ENCODE data around the gene SDS.

DNA sequence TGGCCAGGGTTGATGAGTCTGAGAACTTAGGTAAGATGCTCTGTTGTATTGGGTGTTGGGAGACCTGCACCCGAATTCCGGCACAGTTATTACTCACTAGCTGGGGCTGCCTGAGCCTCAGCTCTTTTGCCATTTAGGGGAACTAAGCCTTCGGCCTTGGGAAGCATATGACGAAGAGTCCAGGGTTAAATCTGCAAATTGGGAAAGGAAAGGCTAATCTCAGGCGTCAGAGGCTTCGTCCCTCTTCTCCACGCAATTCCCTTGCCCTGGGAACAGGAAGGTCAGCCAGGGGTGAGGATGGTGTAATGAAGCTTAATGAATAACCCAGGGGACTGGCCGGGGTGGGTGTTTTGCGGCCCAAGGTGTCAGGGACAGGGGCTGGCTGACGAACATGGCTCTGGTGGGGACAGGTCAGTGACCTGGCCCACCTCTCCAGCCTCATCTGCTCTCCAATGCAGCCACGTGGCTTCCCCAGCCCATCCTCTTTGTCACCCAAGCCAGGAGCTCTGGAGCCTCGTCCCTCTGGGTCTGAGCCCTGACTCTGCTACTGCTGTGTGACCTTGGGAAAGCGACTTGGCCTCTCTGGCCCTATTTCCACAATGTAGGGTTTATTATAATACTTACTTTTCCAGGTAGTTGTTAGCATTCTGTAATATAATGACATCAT lies 14.7 kb upstream of the SDS start:
- TF ChIP-seq, protein P1, sequence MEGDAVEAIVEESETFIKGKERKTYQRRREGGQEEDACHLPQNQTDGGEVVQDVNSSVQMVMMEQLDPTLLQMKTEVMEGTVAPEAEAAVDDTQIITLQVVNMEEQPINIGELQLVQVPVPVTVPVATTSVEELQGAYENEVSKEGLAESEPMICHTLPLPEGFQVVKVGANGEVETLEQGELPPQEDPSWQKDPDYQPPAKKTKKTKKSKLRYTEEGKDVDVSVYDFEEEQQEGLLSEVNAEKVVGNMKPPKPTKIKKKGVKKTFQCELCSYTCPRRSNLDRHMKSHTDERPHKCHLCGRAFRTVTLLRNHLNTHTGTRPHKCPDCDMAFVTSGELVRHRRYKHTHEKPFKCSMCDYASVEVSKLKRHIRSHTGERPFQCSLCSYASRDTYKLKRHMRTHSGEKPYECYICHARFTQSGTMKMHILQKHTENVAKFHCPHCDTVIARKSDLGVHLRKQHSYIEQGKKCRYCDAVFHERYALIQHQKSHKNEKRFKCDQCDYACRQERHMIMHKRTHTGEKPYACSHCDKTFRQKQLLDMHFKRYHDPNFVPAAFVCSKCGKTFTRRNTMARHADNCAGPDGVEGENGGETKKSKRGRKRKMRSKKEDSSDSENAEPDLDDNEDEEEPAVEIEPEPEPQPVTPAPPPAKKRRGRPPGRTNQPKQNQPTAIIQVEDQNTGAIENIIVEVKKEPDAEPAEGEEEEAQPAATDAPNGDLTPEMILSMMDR (conservative IDR thresholded peaks at IDR 0.05; ENCODE audit: low read depth in 2 of 2): no peak
- TF ChIP-seq ZNF114 (CRISPR knock-in tag; IDR thresholded peaks at IDR 0.05) (no peak), POLR2AphosphoS5 (IDR thresholded peaks at IDR 0.05; ENCODE audit: low read depth) (no peak), EZH2 (IDR thresholded peaks at IDR 0.05; ENCODE audit: low read depth, unreplicated experiment) (no peak)

Data from GM23338 (cell line).